Stimulated activated effector memory CD8-positive, alpha-beta T cell treated with anti-CD3 and anti-CD28 coated beads, Interleukin-12 subunit alpha, Interleukin-12 subunit beta, amount 100 ng/mL, for 72 hours (primary cell): Measurements from ENCODE around the gene BCHE.

ENCODE experiments used
- ATAC-seq: fragments of 150-1000 bp; cut with Tn5 transposase; 2 replicates; pipeline ENCODE4 v1.10.0; 2021
- DNase-seq, 2 donors: peaks; one replicate each; pipeline ENCODE4 v3.0.0; 2021 to 2022; ENCODE audit warnings: low spot score in 2 of 2
- H3K27ac Mint-ChIP-seq: one replicate; pipeline ENCODE4 v1.8.0; 2022; ENCODE audit warnings: mild to moderate bottlenecking, mixed read lengths
- H3K36me3 Mint-ChIP-seq: one replicate; pipeline ENCODE4 v1.8.0; 2022; ENCODE audit warnings: mild to moderate bottlenecking, mixed read lengths
- H3K4me1 Mint-ChIP-seq: one replicate; pipeline ENCODE4 v1.8.0; 2022; ENCODE audit warnings: mixed read lengths
- H3K4me3 Mint-ChIP-seq: one replicate; pipeline ENCODE4 v1.8.0; 2022; ENCODE audit warnings: mild to moderate bottlenecking, mixed read lengths
- H3K9me3 Mint-ChIP-seq: one replicate; pipeline ENCODE4 v1.8.0; 2022; ENCODE audit warnings: mixed read lengths

BCHE gene

DNA sequence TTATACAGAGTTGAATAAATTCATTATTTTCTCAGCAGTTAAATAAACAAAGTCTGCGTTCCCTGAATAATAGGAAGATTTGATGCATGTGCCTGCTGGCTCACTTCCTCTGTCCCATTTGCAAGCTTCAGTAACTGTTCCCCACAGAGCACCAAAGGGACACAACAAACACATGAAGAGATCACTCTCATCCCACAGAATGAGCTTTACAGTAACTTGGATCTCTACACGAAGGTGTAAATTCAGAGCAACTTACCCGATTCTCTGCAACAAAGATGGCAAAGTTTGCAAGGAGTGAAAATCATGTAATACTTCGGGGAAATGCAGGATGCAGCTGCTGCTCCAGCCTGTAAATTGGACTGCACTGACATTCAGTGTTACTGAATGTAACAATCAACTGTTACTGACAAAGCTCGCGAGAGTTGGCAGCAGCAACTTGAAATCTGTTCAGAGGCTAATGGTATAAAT lies at the start of gene BCHE:
BCHE (minus strand) TSS at position 366 of the 468 bp plus-strand sequence. CDS start 6,390 bp downstream, outside the sequence.
- no peak for DNase-seq
- H3K9me3 Mint-ChIP-seq: peaks cover 10% of the 10 kb centered on the region
- H3K27ac Mint-ChIP-seq: no peak within 1 kb of the TSS
- no peak for ATAC-seq
- no peaks in the 10 kb centered on the region for H3K4me1 Mint-ChIP-seq
- H3K4me3 Mint-ChIP-seq: no peak within 1 kb of the TSS
- H3K36me3 Mint-ChIP-seq: no peaks in the 10 kb centered on the region

GRCh38 chr3:165885558-165886270 lies 48.5 kb upstream of the BCHE start:
- Mint-ChIP-seq H3K36me3 (no peaks in the 10 kb centered on the region), H3K27ac (no peak overlapping the region), H3K4me3 (no peak overlapping the region), H3K9me3 (peaks cover 10% of the 10 kb centered on the region), H3K4me1 (no peaks in the 10 kb centered on the region)
- no peak for ATAC-seq
- no peak for DNase-seq

GRCh38 chr3:165884518-165884917 lies 47.3 kb upstream of the BCHE start:
- Mint-ChIP-seq H3K4me3 (no peak overlapping the region), H3K9me3 (peaks cover 13% of the 10 kb centered on the region), H3K27ac (no peak overlapping the region), H3K4me1 (no peaks in the 10 kb centered on the region), H3K36me3 (no peaks in the 10 kb centered on the region)
- ATAC-seq (no peak), DNase-seq (no peak)

DNA sequence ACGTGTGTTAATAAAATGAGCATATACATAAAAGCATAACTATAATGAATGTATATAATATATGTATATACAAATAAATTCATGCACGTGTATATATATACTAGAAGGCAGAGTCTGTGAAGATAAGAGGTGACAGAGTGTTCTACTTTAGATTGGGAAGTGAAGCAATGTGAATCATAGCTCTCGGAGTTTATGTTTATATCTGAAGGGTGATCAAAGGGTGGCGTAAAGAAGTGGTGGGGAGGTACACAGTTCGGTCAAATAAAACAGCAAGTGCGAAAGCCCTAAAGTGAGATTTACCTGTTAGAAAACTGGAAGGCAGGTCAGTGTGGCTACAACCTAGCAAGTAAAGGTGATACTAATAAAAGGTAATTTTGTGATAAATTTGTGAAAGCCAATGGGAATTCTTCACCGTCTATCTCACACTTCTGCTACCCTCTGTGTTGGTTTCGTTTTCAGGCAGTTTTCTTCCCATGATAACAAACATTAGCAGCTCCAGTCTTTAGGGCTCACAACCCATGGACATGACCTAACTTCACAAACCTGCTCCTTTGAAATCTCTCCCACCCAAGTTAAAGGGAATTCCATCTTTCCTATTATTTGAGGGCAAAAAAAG lies 46.7 kb upstream of the BCHE start:
- Mint-ChIP-seq H3K4me1 (no peaks in the 10 kb centered on the region), H3K9me3 (peaks cover 13% of the 10 kb centered on the region), H3K36me3 (no peaks in the 10 kb centered on the region), H3K27ac (no peak overlapping the region), H3K4me3 (no peak overlapping the region)
- no peak for DNase-seq
- ATAC-seq: no peak

DNA sequence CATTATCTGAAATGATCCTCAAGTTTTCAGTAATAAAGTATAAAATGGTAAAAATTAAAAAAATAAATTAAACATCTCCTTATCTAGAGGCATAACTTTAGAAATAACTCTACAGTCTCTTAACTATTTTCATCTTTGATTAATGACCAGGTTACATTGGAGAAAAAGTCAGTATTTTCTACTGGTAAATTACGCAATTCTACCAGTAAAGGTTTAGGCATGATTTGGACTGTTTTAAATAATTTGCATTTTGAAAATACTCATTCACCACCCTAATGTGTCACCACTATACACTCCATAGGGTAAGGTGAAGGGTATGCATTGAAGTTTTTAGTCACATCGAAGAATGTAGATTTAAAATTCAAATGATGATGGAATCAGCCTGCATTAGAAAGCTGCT lies 45.9 kb upstream of the BCHE start:
- ATAC-seq (no peak), DNase-seq (no peak)
- no peaks in the 10 kb centered on the region for H3K4me1 Mint-ChIP-seq

DNA sequence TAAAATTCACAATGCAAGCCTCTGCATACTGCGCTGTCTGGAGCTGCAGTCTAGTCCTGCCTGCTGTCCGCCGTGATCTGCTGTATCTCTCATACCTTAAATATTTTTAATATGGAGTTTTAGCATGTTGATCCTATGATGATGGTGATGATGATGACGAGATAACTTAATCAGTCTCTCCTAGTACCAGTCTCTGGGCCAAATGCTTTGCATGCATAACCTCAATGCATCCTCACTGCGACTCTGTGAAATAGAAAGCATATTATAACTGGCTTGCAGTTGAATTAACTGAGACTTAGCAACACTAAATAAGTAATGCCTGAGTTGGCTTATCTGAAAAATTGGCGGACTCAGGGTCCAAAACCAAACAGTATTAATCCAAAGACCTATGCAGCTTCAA lies 38.4 kb upstream of the BCHE start:
- no peak for ATAC-seq
- peaks cover 21% of the 10 kb centered on the region for H3K9me3 Mint-ChIP-seq
- no peaks in the 10 kb centered on the region for H3K36me3 Mint-ChIP-seq
- H3K4me1 Mint-ChIP-seq: no peaks in the 10 kb centered on the region
- no peak for DNase-seq
- no peak overlapping the region for H3K4me3 Mint-ChIP-seq
- H3K27ac Mint-ChIP-seq: no peak overlapping the region

More for the DNA sequence above, 45.9 kb upstream of the BCHE start:
- Mint-ChIP-seq H3K27ac (no peak overlapping the region), H3K36me3 (no peaks in the 10 kb centered on the region), H3K9me3 (peaks cover 10% of the 10 kb centered on the region), H3K4me3 (no peak overlapping the region)

DNA sequence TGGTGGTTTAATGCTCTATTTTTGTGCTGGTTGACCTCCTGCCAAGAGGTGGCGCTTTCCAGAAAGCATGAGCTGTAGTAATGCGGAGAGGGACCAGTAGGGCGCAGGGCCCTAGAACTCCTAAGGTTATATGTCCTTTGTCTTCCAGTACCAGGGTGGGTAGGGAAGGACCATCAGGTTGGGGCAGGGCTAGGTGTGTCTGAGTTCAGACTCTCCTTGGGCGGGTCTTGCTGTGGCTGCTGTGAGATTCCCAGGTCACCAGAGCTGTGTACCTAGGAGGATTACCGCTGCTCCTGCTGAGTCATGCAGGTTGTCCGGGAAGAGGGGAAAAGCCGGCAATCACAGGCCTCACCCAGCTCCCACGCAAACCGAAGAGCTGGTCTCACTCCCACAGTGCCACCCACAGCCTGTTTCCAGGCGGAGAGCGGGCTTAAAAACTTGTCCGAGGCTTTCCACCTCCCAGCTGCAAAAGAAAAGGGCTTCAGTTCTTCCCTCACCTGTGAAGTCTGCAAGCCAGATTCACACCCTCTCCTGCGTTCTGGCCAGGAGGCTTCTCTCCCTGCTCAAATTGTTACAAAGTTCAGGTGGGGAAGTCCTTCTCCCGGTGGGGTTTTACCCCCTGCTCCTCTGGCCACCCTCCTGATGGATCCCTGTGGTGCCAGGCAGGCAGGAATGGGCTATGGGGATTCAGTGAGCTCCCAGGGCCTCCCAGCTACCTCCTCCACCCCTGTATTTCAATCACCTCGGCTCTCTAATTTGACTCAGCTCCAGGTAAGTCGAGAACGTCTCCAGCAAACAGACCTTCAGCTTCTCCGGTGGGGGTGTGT lies 37.7 kb upstream of the BCHE start:
- no peak for ATAC-seq
- Mint-ChIP-seq H3K4me1 (no peaks in the 10 kb centered on the region), H3K27ac (no peak overlapping the region), H3K9me3 (peaks cover 22% of the 10 kb centered on the region), H3K4me3 (no peak overlapping the region), H3K36me3 (no peaks in the 10 kb centered on the region)
- no peak for DNase-seq

- DNase-seq (no peak), ATAC-seq (no peak)
- Mint-ChIP-seq H3K9me3 (peaks cover 27% of the 10 kb centered on the region), H3K36me3 (no peaks in the 10 kb centered on the region), H3K27ac (no peak overlapping the region), H3K4me3 (no peak overlapping the region), H3K4me1 (no peaks in the 10 kb centered on the region)
These were observed 30.9 kb upstream of the BCHE start for GRCh38 chr3:165868088-165868487.

DNA sequence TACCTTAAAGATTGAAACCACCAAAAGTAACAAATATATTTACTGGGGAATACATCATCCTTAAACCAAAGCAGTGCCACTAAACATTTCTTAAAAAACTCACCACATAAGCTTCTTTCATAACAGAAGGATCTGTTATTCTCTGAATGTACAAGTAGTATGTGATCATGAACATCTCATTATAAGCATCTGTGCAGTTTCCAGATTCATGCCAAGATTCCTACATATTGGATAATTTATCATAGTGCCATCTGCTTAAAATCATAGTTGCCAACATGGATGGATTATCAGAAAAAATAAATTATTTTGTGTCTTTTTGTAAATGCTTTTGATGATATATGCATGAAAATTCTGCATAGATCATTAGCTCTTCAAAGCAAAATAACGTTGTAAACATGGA lies 21.8 kb upstream of the BCHE start:
- ATAC-seq (no peak), DNase-seq (no peak)
- H3K9me3 Mint-ChIP-seq: peaks cover 6% of the 10 kb centered on the region
- H3K36me3 Mint-ChIP-seq: no peaks in the 10 kb centered on the region
- no peak overlapping the region for H3K4me3 Mint-ChIP-seq
- H3K27ac Mint-ChIP-seq: no peak overlapping the region
- H3K4me1 Mint-ChIP-seq: no peaks in the 10 kb centered on the region

- Mint-ChIP-seq H3K4me1 (no peaks in the 10 kb centered on the region), H3K27ac (no peak overlapping the region), H3K4me3 (no peak overlapping the region), H3K9me3 (peaks cover 3% of the 10 kb centered on the region), H3K36me3 (no peaks in the 10 kb centered on the region)
- ATAC-seq: no peak
- DNase-seq: no peak
These were observed 18.4 kb upstream of the BCHE start for GRCh38 chr3:165855581-165855980.

DNA sequence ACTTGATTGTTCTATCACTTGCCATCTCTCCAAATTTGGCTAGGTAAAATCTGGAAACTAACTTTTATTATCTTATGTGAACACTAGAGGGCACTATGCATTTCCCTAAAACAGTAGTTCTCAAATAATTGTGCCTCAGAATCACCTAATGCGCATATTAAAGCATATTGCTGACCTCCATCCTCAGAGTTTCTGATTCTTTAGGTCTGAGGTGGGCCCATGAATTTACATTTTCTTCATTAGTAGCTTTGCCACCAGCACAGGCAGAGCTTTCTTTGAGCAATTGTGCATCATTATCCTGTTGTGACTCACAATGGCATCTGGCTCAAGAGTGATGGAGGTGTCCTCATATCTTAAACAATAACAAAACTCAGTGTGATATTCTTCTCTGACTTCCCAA lies 17.5 kb upstream of the BCHE start:
- ATAC-seq (no peak), DNase-seq (no peak)
- Mint-ChIP-seq H3K4me1 (no peaks in the 10 kb centered on the region), H3K4me3 (no peak overlapping the region), H3K27ac (no peak overlapping the region), H3K36me3 (no peaks in the 10 kb centered on the region), H3K9me3 (peaks cover 3% of the 10 kb centered on the region)

- H3K4me3 Mint-ChIP-seq: no peak overlapping the region
- no peaks in the 10 kb centered on the region for H3K4me1 Mint-ChIP-seq
- H3K27ac Mint-ChIP-seq: no peak overlapping the region
- H3K9me3 Mint-ChIP-seq: peaks cover 9% of the 10 kb centered on the region
- H3K36me3 Mint-ChIP-seq: no peaks in the 10 kb centered on the region
- no peak for ATAC-seq
- DNase-seq: no peak
These were observed 15.5 kb upstream of the BCHE start for GRCh38 chr3:165852711-165853110.

GRCh38 chr3:165852191-165852590 lies 15.0 kb upstream of the BCHE start:
- Mint-ChIP-seq H3K9me3 (peaks cover 12% of the 10 kb centered on the region), H3K4me1 (no peaks in the 10 kb centered on the region), H3K4me3 (no peak overlapping the region), H3K27ac (no peak overlapping the region), H3K36me3 (no peaks in the 10 kb centered on the region)
- DNase-seq (no peak), ATAC-seq (no peak)

DNA sequence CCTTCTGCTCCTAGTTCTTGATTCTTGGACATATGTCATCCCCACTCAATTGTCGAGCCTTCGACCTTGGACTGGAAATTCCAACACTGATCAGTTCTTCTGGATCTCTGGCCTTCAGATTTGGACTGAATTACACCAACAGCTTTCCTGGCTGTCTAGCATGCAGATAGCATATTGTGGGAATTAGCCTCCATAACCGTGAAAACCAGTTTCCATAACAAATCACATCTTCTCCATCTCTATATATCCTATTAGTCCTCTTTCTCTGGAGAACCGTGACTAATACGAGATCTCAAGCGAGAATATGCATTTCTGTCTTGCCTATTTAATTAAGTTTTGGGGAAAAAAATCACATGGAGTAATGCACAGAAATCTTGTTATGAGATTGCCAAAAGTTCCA lies 8.8 kb upstream of the BCHE start:
- DNase-seq (no peak), ATAC-seq (no peak)
- Mint-ChIP-seq H3K9me3 (peaks cover 21% of the 10 kb centered on the region), H3K27ac (no peak overlapping the region), H3K4me1 (no peaks in the 10 kb centered on the region), H3K36me3 (no peaks in the 10 kb centered on the region), H3K4me3 (no peak overlapping the region)

- H3K9me3 Mint-ChIP-seq: peaks cover 13% of the 10 kb centered on the region
- H3K36me3 Mint-ChIP-seq: no peaks in the 10 kb centered on the region
- H3K27ac Mint-ChIP-seq: no peak overlapping the region
- ATAC-seq (no peak), DNase-seq (no peak)
- H3K4me1 Mint-ChIP-seq: no peaks in the 10 kb centered on the region
- no peak overlapping the region for H3K4me3 Mint-ChIP-seq
These were observed 2.3 kb upstream of the BCHE start for GRCh38 chr3:165839296-165840076.
